Stimulated activated naive B cell treated with anti-CD40 and anti-IgM and Interleukin-4, amounts not matched to agents 10 μg/mL and 1 μg/mL and 100 μg/mL, for 72 hours (primary cell): ENCODE results near the gene GKN2.
A peak's percentile ranks its signal among the peaks of the same experiment; 100 is the strongest.
"Not testable (repeated sequence)": the region's sequence is repeated elsewhere in the genome, so short reads cannot be mapped to it uniquely, and the experiment has no call there.

ENCODE experiments used
- ATAC-seq, 2 donors: fragments of 150-1000 bp; cut with Tn5 transposase; replicated peaks; 2 replicates each; pipeline ENCODE4 v1.10.0; 2021; ENCODE audit warnings: moderate library complexity in 1 of 2
- DNase-seq: peaks from one replicate; pipeline ENCODE4 v3.0.0; 2021
- H3K27ac Mint-ChIP-seq: one replicate; pipeline ENCODE4 v1.8.0; 2022; ENCODE audit warnings: mild to moderate bottlenecking, mixed read lengths
- H3K27me3 Mint-ChIP-seq, 2 donors: one replicate each; pipeline ENCODE4 v1.8.0; 2022; ENCODE audit warnings: mixed read lengths in 2 of 2
- H3K36me3 Mint-ChIP-seq, 2 donors: one replicate each; pipeline ENCODE4 v1.8.0; 2022; ENCODE audit warnings: mixed read lengths in 2 of 2, mild to moderate bottlenecking in 1 of 2
- H3K4me1 Mint-ChIP-seq, 2 donors: one replicate each; pipeline ENCODE4 v1.8.0; 2022; ENCODE audit warnings: mixed read lengths in 2 of 2, mild to moderate bottlenecking in 1 of 2
- H3K4me3 Mint-ChIP-seq, 2 donors: one replicate each; pipeline ENCODE4 v1.8.0; 2022; ENCODE audit warnings: mild to moderate bottlenecking in 2 of 2, mixed read lengths in 2 of 2, moderate library complexity in 1 of 2
- H3K9me3 Mint-ChIP-seq, 2 donors: one replicate each; pipeline ENCODE4 v1.8.0; 2022; ENCODE audit warnings: mixed read lengths in 2 of 2, mild to moderate bottlenecking in 1 of 2

GKN2 gene

DNA sequence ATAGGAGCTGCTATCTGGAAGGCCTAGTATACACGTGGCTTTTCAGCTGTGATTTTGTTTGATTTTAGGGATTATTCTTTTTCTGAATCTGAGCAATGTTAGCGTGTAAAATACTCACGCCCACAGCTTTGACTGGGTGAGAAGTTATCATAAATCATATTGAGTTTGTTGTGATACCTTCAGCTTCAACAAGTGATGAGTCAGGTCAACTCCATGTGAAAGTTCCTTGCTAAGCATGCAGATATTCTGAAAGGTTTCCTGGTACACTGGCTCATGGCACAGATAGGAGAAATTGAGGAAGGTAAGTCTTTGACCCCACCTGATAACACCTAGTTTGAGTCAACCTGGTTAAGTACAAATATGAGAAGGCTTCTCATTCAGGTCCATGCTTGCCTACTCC, 21.6 kb upstream of the GKN2 start, which contains the start of gene GKN1:
Gene GKN1, plus strand, starts transcription at position 386 of the 400 bp plus-strand sequence. CDS start 42 bp downstream, outside the sequence.
- peaks cover 0 to 2% of the 10 kb centered on the region in 2 donors for H3K36me3 Mint-ChIP-seq
- H3K4me3 Mint-ChIP-seq: no peak within 1 kb of the TSS
- ATAC-seq: no peak
- no peaks in the 10 kb centered on the region for H3K4me1 Mint-ChIP-seq
- DNase-seq: no peak
- peak within 1 kb of the TSS; percentile 31 for H3K27ac Mint-ChIP-seq
- H3K9me3 Mint-ChIP-seq: no peaks in the 10 kb centered on the region
- peaks cover 12 to 17% of the 10 kb centered on the region in 2 donors for H3K27me3 Mint-ChIP-seq

DNA sequence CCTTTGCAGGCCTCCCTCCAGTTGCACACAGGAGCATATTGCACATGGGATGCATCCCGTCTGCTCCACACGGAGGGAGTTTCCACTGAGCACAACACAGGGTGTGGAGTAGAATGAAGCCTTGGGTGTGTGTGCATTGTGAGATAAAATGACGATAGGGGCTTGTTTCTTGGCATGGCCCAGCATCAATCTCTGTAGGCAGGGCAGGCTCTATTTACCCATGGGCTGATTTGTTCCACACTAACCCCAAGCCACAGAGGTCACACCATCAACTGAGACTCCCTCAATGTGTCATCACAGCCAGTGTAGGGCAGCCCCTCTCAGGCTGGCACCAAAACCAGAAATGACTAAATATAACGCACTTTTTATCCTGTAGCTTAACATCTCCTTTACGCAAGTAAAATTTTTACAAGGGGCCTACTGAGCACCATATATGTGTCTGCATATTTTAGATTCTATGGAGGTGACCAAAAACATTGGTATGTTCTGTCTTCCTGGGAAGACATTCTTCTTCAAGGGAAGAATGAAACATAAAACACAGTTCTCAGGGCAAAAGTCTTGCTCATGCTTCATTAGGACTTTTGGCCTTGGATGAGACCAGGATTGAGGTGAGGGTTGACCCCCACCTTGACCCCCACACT, 19.0 kb upstream of the GKN2 start:
- Mint-ChIP-seq H3K27me3 (peaks cover 6 to 7% of the 10 kb centered on the region in 2 donors), H3K9me3 (peaks cover 0 to 4% of the 10 kb centered on the region in 2 donors), H3K27ac (no peak overlapping the region), H3K4me1 (peaks cover 0 to 2% of the 10 kb centered on the region in 2 donors), H3K4me3 (no peak overlapping the region), H3K36me3 (no peaks in the 10 kb centered on the region)
- no peak for DNase-seq
- peak in 1 of 2 donors; percentile 38 for ATAC-seq

- no peak overlapping the region for H3K4me3 Mint-ChIP-seq
- H3K27ac Mint-ChIP-seq: no peak overlapping the region
- H3K36me3 Mint-ChIP-seq: no peaks in the 10 kb centered on the region
- peaks cover 6 to 7% of the 10 kb centered on the region in 2 donors for H3K27me3 Mint-ChIP-seq
- H3K9me3 Mint-ChIP-seq: peaks cover 0 to 4% of the 10 kb centered on the region in 2 donors
- DNase-seq (no peak), ATAC-seq (no peak)
- H3K4me1 Mint-ChIP-seq: peaks cover 0 to 2% of the 10 kb centered on the region in 2 donors
Measured at GRCh38 chr2:68970566-68971265, 18.0 kb upstream of the GKN2 start.

GRCh38 chr2:68969736-68970490, 17.2 kb upstream of the GKN2 start:
- no peak for ATAC-seq
- no peak overlapping the region for H3K4me3 Mint-ChIP-seq
- H3K4me1 Mint-ChIP-seq: peaks cover 0 to 2% of the 10 kb centered on the region in 2 donors
- peaks cover 6 to 7% of the 10 kb centered on the region in 2 donors for H3K27me3 Mint-ChIP-seq
- DNase-seq: no peak
- H3K27ac Mint-ChIP-seq: no peak overlapping the region
- peaks cover 0 to 4% of the 10 kb centered on the region in 2 donors for H3K9me3 Mint-ChIP-seq
- no peaks in the 10 kb centered on the region for H3K36me3 Mint-ChIP-seq

DNA sequence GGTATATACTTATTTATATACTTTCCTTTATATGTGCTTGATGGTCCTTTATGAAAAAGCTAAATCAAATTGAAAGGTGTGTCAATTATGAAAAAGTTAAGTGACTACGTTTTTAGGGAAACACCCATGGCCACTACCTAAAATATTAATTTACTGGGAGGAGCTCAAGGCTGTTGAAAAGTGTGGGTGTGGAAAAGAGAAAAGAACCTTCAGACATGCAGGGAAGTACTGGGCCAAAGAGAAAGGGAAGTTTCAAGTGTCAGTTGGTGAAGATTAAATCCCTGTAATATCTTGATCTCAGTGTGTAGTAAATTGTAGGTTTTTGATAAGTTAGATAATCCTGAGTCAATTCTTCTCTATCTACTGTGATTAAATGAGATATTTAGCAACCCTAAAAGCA, 15.5 kb upstream of the GKN2 start:
- H3K9me3 Mint-ChIP-seq: peaks cover 0 to 4% of the 10 kb centered on the region in 2 donors
- H3K4me3 Mint-ChIP-seq: no peak overlapping the region
- no peak overlapping the region for H3K27ac Mint-ChIP-seq
- ATAC-seq (no peak), DNase-seq (no peak)
- peaks cover 0 to 2% of the 10 kb centered on the region in 2 donors for H3K4me1 Mint-ChIP-seq
- H3K27me3 Mint-ChIP-seq: peaks cover 7 to 15% of the 10 kb centered on the region in 2 donors
- no peaks in the 10 kb centered on the region for H3K36me3 Mint-ChIP-seq

- H3K9me3 Mint-ChIP-seq: peaks cover 0 to 4% of the 10 kb centered on the region in 2 donors
- peaks cover 0 to 2% of the 10 kb centered on the region in 2 donors for H3K4me1 Mint-ChIP-seq
- ATAC-seq: no peak
- H3K36me3 Mint-ChIP-seq: no peaks in the 10 kb centered on the region
- no peak for DNase-seq
- H3K27ac Mint-ChIP-seq: no peak overlapping the region
- no peak overlapping the region for H3K4me3 Mint-ChIP-seq
- H3K27me3 Mint-ChIP-seq: peaks cover 7 to 12% of the 10 kb centered on the region in 2 donors
Measured at GRCh38 chr2:68964282-68964681, 11.6 kb upstream of the GKN2 start.

GRCh38 chr2:68961380-68961779, 8.7 kb upstream of the GKN2 start:
- H3K4me3 Mint-ChIP-seq: no peak overlapping the region
- H3K27ac Mint-ChIP-seq: no peak overlapping the region
- no peaks in the 10 kb centered on the region for H3K36me3 Mint-ChIP-seq
- no peaks in the 10 kb centered on the region for H3K9me3 Mint-ChIP-seq
- no peak for DNase-seq
- ATAC-seq: no peak
- no peaks in the 10 kb centered on the region for H3K4me1 Mint-ChIP-seq
- peaks cover 7 to 12% of the 10 kb centered on the region in 2 donors for H3K27me3 Mint-ChIP-seq

DNA sequence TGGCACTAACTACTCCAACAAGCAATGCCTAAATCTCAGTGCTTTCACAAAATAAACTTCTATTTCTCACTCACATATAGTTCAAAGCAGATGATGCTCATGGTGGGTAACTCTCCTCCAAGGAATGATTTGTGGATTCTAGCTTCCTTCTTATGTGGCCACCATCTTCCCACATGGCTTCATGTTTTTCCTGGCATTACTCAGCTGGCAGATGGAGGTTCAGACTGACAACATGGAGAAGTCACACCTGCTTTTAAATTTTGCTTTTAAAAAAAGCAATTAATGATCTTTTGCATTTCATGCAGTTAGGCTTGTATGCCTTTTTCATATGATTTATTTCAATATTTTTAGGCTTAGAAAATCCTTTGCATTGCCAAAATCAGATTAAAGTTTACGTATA, 6.3 kb upstream of the GKN2 start:
- H3K27me3 Mint-ChIP-seq: peaks cover 6 to 12% of the 10 kb centered on the region in 2 donors
- no peaks in the 10 kb centered on the region for H3K36me3 Mint-ChIP-seq
- DNase-seq (no peak), ATAC-seq (no peak)
- no peaks in the 10 kb centered on the region for H3K4me1 Mint-ChIP-seq
- no peak overlapping the region for H3K27ac Mint-ChIP-seq
- H3K9me3 Mint-ChIP-seq: peaks cover 0 to 5% of the 10 kb centered on the region in 2 donors
- H3K4me3 Mint-ChIP-seq: no peak overlapping the region

GRCh38 chr2:68955432-68955831, 2.7 kb upstream of the GKN2 start:
- not testable (repeated sequence) for H3K4me3 Mint-ChIP-seq, H3K36me3 Mint-ChIP-seq, ATAC-seq, H3K4me1 Mint-ChIP-seq, H3K27ac Mint-ChIP-seq, DNase-seq, H3K27me3 Mint-ChIP-seq, H3K9me3 Mint-ChIP-seq

DNA sequence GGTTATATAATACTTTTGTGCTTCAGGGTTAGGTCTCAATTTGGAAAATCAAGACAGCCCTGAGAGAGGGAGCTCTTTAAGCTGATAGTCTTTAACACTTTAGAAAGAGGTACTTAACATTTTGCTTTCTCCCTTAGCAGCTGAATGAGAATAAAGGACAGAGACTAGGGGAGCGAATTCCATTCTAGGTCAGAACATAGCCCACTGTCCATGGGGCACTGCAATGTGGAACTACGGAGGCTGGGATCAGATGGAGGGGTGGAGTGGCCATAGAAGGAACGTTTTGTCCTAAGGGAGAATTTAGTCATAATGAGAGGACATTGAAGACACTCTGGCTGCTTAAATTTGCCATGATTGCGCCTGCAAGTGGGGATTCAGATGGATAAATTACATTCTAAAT, 794 bp downstream of the GKN2 start:
- H3K27me3 Mint-ChIP-seq: peaks cover 4 to 6% of the 10 kb centered on the region in 2 donors
- peaks cover 0 to 5% of the 10 kb centered on the region in 2 donors for H3K9me3 Mint-ChIP-seq
- ATAC-seq: no peak
- peaks cover 2 to 9% of the 10 kb centered on the region in 2 donors for H3K4me1 Mint-ChIP-seq
- H3K27ac Mint-ChIP-seq: no peak overlapping the region
- H3K4me3 Mint-ChIP-seq: no peak overlapping the region
- no peaks in the 10 kb centered on the region for H3K36me3 Mint-ChIP-seq
- no peak for DNase-seq

GRCh38 chr2:68948710-68949109, 4.0 kb downstream of the GKN2 start:
- peak; percentile 36 to 42 for ATAC-seq
- H3K27me3 Mint-ChIP-seq: peaks cover 6 to 9% of the 10 kb centered on the region in 2 donors
- no peaks in the 10 kb centered on the region for H3K36me3 Mint-ChIP-seq
- no peak overlapping the region for H3K4me3 Mint-ChIP-seq
- no peak for DNase-seq
- H3K27ac Mint-ChIP-seq: no peak overlapping the region
- H3K9me3 Mint-ChIP-seq: no peaks in the 10 kb centered on the region
- H3K4me1 Mint-ChIP-seq: peaks cover 2 to 10% of the 10 kb centered on the region in 2 donors

- DNase-seq (no peak), ATAC-seq (no peak)
- peaks cover 20 to 29% of the 10 kb centered on the region in 2 donors for H3K27me3 Mint-ChIP-seq
- H3K27ac Mint-ChIP-seq: no peak overlapping the region
- no peaks in the 10 kb centered on the region for H3K36me3 Mint-ChIP-seq
- H3K4me1 Mint-ChIP-seq: peaks cover 2 to 16% of the 10 kb centered on the region in 2 donors
- no peaks in the 10 kb centered on the region for H3K9me3 Mint-ChIP-seq
- no peak overlapping the region for H3K4me3 Mint-ChIP-seq
Measured at GRCh38 chr2:68946117-68946516, 6.6 kb downstream of the GKN2 start.

DNA sequence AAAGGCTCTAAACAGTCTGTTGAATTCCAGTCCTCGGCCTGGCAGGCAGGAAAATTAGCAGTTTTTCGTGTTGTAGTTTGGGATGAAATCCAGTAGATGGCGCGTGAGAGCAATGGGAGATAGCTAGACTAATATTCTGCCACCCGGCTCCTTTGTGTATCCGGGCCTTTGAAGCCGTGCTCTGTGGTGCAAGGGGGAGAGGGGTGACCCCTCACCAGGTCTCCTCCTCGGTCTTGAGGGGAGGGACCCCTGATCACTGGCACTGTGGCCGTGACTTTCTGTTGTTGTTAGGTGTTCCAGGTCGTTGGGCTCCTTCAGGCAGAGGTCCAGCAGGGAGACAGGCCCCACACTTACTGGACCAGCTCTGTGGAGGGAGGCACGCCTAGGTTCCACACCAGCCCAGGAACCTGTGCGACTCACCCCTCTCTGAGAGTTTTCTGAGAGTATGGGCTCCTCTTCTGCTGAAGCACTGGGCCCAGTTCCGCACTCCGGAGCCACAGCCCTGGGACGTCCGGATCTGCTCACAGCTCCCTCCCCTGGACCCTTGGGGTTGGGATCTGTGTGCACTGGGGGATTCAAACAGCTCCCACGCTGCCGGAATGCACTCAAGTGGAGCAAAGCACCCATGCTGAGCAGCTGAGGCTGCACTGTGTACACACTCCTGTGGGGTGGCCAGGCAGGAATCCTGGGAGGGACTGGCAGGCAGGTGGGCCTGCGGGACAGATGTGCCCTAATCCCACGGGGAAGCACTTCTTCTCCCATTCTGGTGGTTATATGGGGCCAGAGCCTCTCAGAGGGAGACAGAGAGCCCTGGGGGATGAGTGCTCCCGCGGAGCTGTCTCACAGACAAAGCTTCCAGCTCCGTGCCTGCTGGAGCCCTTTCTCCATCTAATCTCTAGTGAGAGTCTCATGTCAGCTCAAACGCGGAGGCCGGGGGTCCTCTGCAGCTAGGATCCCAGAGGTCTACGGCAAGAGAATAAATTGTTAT, 8.8 kb downstream of the GKN2 start:
- no peak overlapping the region for H3K27ac Mint-ChIP-seq
- ATAC-seq (peak; percentile 72 to 76), DNase-seq (peak; percentile 49)
- peaks cover 2 to 17% of the 10 kb centered on the region in 2 donors for H3K4me1 Mint-ChIP-seq
- peaks cover 4 to 5% of the 10 kb centered on the region in 2 donors for H3K36me3 Mint-ChIP-seq
- peaks cover 5 to 8% of the 10 kb centered on the region in 2 donors for H3K9me3 Mint-ChIP-seq
- H3K4me3 Mint-ChIP-seq: no peak overlapping the region
- peaks cover 28 to 45% of the 10 kb centered on the region in 2 donors for H3K27me3 Mint-ChIP-seq
